ENCODE results near the gene MARK3.

DNA sequence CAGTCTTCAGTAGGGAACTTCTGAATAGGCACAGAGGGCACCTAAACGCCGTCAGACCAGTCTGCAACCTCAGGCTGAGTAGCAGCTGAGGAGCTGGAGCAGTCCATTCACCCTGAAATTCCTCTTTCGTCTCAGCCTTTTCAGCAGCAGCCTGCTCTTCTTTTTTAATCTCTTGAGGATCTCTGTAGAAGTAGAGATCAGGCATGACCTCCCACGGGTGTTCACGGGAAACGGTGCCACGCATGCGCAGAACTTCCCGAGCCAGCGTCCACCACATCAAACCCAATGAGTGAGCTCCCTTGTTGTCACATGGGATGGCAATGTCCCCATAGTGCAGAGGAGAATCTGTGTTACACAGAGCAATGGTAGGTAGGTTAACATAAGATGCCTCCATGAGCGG is 11.1 kb upstream of the MARK3 start:
- TF ChIP-seq CTCF (IDR thresholded peaks at IDR 0.05), result no peak
- TF ChIP-seq POLR2A (IDR thresholded peaks at IDR 0.05), result no peak
